ENCODE results near the gene WDR62. TPM values are rescaled to one million over a fixed set of nuclear protein-coding genes. Genes with fewer than 3 reads are reported as not detected.

WDR62 gene
- total and polyA plus RNA-seq, 2 of the 8 experiments (the other 6 are each of a cell fraction or from before 2014, with no cell fraction given) = 28.2 to 39.5 TPM

GRCh38 chr19:36082916-36083315 is 28.2 kb downstream of the WDR62 start:
- Histone ChIP-seq H3K4ac (replicated peaks; ENCODE audit: insufficient read length, low read depth, low read length) (no peak overlapping the region), H2BK120ac (replicated peaks; ENCODE audit: low read depth, low read length) (no peak overlapping the region), H4K8ac (ENCODE audit: extremely low read depth, insufficient read depth, low read length) (no peak overlapping the region), H3K9ac (replicated peaks in 1 of 4; ENCODE audit: extremely low read depth in 1 of 4, low read depth in 3 of 4, low read length in 3 of 4) (no peak overlapping the region), H4K20me1 (replicated peaks in 1 of 2; ENCODE audit: control insufficient read depth in 1 of 2, insufficient read depth in 2 of 2, low read length in 2 of 2) (peaks cover 0 to 13% of the 10 kb centered on the region in 2 experiments), H3K36me3 (ENCODE audit: control insufficient read depth in 2 of 4, insufficient read depth in 4 of 4, low read length in 3 of 4) (peaks cover 33 to 68% (median 51%) of the 10 kb centered on the region in 4 experiments), H2AK5ac (ENCODE audit: low read depth, low read length) (no peak overlapping the region), H3K23me2 (ENCODE audit: low read depth, low read length) (no peaks in the 10 kb centered on the region), H2BK5ac (ENCODE audit: low read depth, low read length) (no peak overlapping the region), H2AFZ (ENCODE audit: low read length) (no peak overlapping the region), H2BK15ac (ENCODE audit: low read length) (no peak overlapping the region), H3K18ac (ENCODE audit: extremely low read depth, low read length) (no peak overlapping the region), H3K56ac (replicated peaks; ENCODE audit: insufficient read length, low read depth, low read length) (no peak overlapping the region), H3K4me3 (ENCODE audit: extremely low read depth in 1 of 4, insufficient read depth in 2 of 4, low read depth in 3 of 4, low read length in 4 of 4) (no peak overlapping the region), H3K27ac (ENCODE audit: low read depth, low read length) (no peak overlapping the region), H2BK20ac (ENCODE audit: low read length) (no peak overlapping the region), H3K4me1 (replicated peaks in 1 of 4; ENCODE audit: control insufficient read depth in 3 of 4, insufficient read depth in 4 of 4, low read length in 3 of 4) (no peaks in the 10 kb centered on the region), H3K79me2 (ENCODE audit: control insufficient read depth in 1 of 2, insufficient read depth in 2 of 2, low read length in 2 of 2) (no peaks in the 10 kb centered on the region), H3K79me1 (ENCODE audit: low read depth, low read length) (no peaks in the 10 kb centered on the region), H3K9me3 (ENCODE audit: insufficient read depth in 2 of 2, low read depth in 1 of 2, low read length in 1 of 2) (no peaks in the 10 kb centered on the region), H4K5ac (ENCODE audit: insufficient read length, low read depth, low read length) (no peak overlapping the region), H3K27me3 (replicated peaks in 1 of 4; ENCODE audit: control insufficient read depth in 3 of 4, extremely low read depth in 1 of 4, insufficient read depth in 3 of 4, low read length in 3 of 4) (no peaks in the 10 kb centered on the region), H3K4me2 (ENCODE audit: insufficient read depth in 1 of 2, low read depth in 2 of 2, low read length in 2 of 2) (no peak overlapping the region), H3K14ac (ENCODE audit: insufficient read length) (no peak overlapping the region), H2BK12ac (ENCODE audit: low read depth, low read length) (no peak overlapping the region), H3K23ac (ENCODE audit: insufficient read length) (no peak overlapping the region), H4K91ac (replicated peaks; ENCODE audit: insufficient read length, low read length) (no peak overlapping the region)
- ChIA-PET POLR2A (ENCODE audit: partially characterized antibody) (interaction anchor here (0.9 to 1.5 kb wide), 4 partner anchors 8 to 21 kb away, joined by 3 to 4 read pairs (median 4); no protein-coding TSS in a partner anchor), CTCF (ENCODE audit: partially characterized antibody) (interaction anchor here (1.1 to 1.2 kb wide), 2 partner anchors 20 to 22 kb away, joined by 3 to 5 read pairs; no protein-coding TSS in a partner anchor)
- FAIRE-seq (no peak), DNase-seq (ENCODE audit: low read depth in 1 of 2, low spot score in 2 of 2) (no peak)
- TF ChIP-seq CBX8 (IDR thresholded peaks at IDR 0.05; ENCODE audit: borderline replicate concordance, low read depth, low read length) (no peak), USF2 (IDR thresholded peaks at IDR 0.05; ENCODE audit: low read length) (no peak), ATF3 (IDR thresholded peaks at IDR 0.05; ENCODE audit: insufficient read depth, low read depth, low read length) (no peak)
- 92% methylated on average over 13 of the region's 13 CpGs; no CpG with 5 or more reads in 1 of the 2 experiments for WGBS, 2 experiments (ENCODE audit: extremely low coverage in 1 of 2, insufficient coverage in 1 of 2, insufficient read length in 1 of 2, insufficient replicate concordance in 2 of 2, low coverage in 1 of 2, low lambda C conversion rate in 2 of 2, missing lambda C conversion rate in 1 of 2)
